GM12891 (cell line): Measurements from ENCODE around the gene GUCY1A1.

Experiments
- POLR2A ChIP-seq: IDR thresholded peaks from 2 replicates; pipeline ENCODE4 v1.6.1; 2011; ENCODE audit warnings: low read depth, low read length, control low read depth
- POLR2AphosphoS5 ChIP-seq: IDR thresholded peaks from 2 replicates; pipeline ENCODE4 v1.6.1; 2011; ENCODE audit warnings: low read depth, low read length, control low read depth
- SPI1 ChIP-seq: IDR thresholded peaks from 2 replicates; pipeline ENCODE4 v1.6.1; 2011; ENCODE audit warnings: low read depth, low read length, control low read depth
- TAF1 ChIP-seq: IDR thresholded peaks from 2 replicates; pipeline ENCODE4 v1.6.1; 2011; ENCODE audit warnings: low read depth, low read length, control low read depth

GRCh38 chr4:155660436-155660835 lies 6.2 kb upstream of the GUCY1A1 start:
- no peak for TF ChIP-seq POLR2A
- no peak for TF ChIP-seq TAF1
- no peak for TF ChIP-seq POLR2AphosphoS5
- TF ChIP-seq SPI1 = no peak
